HEK293T (cell line): Measurements from ENCODE around the gene PRKCA.

Experiments used
- ARNT ChIP-seq: fragments of 450-650 bp; IDR thresholded peaks from 2 replicates; pipeline ENCODE4 v1.6.1; 2017; ENCODE audit warnings: mild to moderate bottlenecking
- ELF4 ChIP-seq: fragments of 450-650 bp; IDR thresholded peaks from 2 replicates; pipeline ENCODE4 v1.6.1; 2017; ENCODE audit warnings: antibody characterized with exemption
- FOXA1 ChIP-seq: fragments of 450-650 bp; IDR thresholded peaks from 2 replicates; pipeline ENCODE4 v1.6.1; 2016; ENCODE audit warnings: mild to moderate bottlenecking
- FOXK2 ChIP-seq: fragments of 450-650 bp; IDR thresholded peaks from 2 replicates; pipeline ENCODE4 v1.6.1; 2016; ENCODE audit warnings: mild to moderate bottlenecking
- FOXM1 ChIP-seq: fragments of 450-650 bp; IDR thresholded peaks from 2 replicates; pipeline ENCODE4 v1.6.1; 2017; ENCODE audit warnings: mild to moderate bottlenecking, borderline replicate concordance
- L3MBTL2 ChIP-seq: fragments of 450-650 bp; conservative IDR thresholded peaks from 2 replicates; pipeline ENCODE4 v1.6.1; 2016; ENCODE audit warnings: mild to moderate bottlenecking
- NFRKB ChIP-seq: fragments of 450-650 bp; IDR thresholded peaks from 2 replicates; pipeline ENCODE4 v1.6.1; 2016; ENCODE audit warnings: mild to moderate bottlenecking, moderate library complexity
- PKNOX1 ChIP-seq: fragments of 450-650 bp; IDR thresholded peaks from 2 replicates; pipeline ENCODE4 v1.6.1; 2016
- SP1 ChIP-seq: fragments of 450-650 bp; IDR thresholded peaks from 2 replicates; pipeline ENCODE4 v1.6.1; 2017

- TF ChIP-seq ELF4: no peak
- no peak for TF ChIP-seq SP1
- no peak for TF ChIP-seq FOXA1
- no peak for TF ChIP-seq FOXK2
- no peak for TF ChIP-seq ARNT
- TF ChIP-seq PKNOX1: no peak
- TF ChIP-seq NFRKB: no peak
- TF ChIP-seq FOXM1: no peak
- TF ChIP-seq L3MBTL2: no peak
These were observed 229.5 kb downstream of the PRKCA start for GRCh38 chr17:66531851-66532295.
